IPS-NIHi7 (cell line): ENCODE data around the gene SPTBN1.
"Not testable (repeated sequence)": the region's sequence is repeated elsewhere in the genome, so short reads cannot be mapped to it uniquely, and the experiment has no call there.

Source experiments
- DNase-seq: peaks from one replicate; pipeline ENCODE4 v3.0.0; 2012; ENCODE audit warnings: mixed read lengths; ENCODE audit errors: extremely low spot score

SPTBN1 gene

DNA sequence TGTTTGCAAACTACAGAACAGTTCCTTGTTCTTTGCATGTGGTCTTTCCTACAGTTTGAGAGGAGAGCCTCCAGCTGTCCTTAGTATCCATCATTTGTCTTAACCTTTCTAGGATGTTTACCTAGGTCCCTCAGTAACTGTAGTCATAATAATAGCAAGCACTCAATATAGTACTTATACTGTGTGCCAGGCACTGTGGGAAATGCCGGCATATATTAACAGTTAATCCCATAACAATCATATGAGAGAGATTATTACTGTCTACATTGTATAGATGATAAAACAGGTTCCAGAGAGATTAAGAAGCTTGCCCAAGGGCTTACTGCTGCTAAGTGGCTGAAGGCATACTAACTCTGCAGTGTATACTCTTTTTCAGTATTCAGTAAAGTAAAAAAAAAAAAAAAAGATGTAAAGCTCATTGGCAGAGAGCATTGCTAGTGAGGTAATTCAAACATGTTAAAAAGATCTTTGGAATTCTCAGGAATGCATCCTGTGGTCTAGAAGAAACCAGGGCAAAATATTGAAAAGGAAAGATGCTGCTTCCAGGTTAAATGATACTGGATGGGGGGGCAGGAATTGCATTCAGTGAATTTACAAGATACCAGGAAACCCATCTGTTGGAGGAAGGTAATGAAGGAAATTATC is 72.3 kb downstream of the SPTBN1 start:
- DNase-seq: no peak

GRCh38 chr2:54529518-54529917 is 73.4 kb downstream of the SPTBN1 start:
- DNase-seq: not testable (repeated sequence)

GRCh38 chr2:54529935-54530334 is 73.8 kb downstream of the SPTBN1 start:
- no peak for DNase-seq

GRCh38 chr2:54531558-54531957 is 75.4 kb downstream of the SPTBN1 start:
- no peak for DNase-seq

- DNase-seq: no peak
Observed at GRCh38 chr2:54534221-54534620, 78.1 kb downstream of the SPTBN1 start.

- DNase-seq: no peak
Observed at GRCh38 chr2:54534625-54535024, 78.5 kb downstream of the SPTBN1 start.

DNA sequence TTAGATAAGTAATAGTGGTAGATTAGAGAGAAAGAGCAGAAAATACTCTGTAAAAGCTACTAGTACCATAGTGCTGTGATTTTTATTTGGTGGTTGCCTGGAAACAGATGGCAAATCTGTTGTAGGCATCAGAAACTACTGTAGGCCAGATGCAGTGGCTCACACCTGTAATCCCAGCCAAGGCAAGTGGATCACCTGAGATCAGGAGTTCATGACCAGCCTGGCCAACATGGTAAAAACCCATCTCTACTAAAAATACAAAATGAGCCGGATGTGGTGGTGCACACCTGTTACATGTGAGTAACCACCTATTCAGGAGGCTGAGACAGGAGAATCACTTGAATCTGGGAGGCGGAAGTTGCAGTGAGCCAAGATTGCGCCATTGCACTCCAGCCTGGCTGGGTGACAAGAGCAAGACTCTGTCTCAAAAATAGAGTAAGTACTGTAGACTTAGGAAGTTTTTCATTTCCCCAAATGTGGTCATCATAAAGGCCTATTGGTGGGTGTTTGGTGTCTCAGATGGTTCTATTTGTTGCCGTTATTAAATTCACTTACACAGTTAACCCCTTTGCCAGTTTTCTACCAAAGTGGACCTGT is 79.6 kb downstream of the SPTBN1 start:
- no peak for DNase-seq

- no peak for DNase-seq
Observed at GRCh38 chr2:54536720-54537119, 80.6 kb downstream of the SPTBN1 start.

GRCh38 chr2:54538537-54538936 is 82.4 kb downstream of the SPTBN1 start:
- DNase-seq: no peak

DNA sequence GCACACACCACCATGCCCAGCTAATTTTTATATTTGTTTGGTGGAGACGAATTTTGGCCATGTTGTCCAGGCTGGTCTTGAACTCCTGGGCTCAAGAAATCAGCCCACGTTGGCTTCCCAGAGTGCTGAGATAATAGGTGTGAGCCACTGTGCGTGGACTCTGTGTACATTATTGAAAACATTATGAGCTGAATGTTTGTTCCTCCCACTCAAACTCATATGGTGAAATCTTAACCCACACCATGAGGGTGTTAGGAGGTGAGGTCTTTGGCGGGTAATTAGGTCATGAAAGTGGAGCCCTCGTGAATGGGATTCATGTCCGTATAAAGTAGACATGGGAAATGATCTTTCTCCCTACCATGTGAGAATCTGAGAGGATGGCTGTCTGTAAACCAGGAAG is 83.6 kb downstream of the SPTBN1 start:
- DNase-seq: no peak

DNA sequence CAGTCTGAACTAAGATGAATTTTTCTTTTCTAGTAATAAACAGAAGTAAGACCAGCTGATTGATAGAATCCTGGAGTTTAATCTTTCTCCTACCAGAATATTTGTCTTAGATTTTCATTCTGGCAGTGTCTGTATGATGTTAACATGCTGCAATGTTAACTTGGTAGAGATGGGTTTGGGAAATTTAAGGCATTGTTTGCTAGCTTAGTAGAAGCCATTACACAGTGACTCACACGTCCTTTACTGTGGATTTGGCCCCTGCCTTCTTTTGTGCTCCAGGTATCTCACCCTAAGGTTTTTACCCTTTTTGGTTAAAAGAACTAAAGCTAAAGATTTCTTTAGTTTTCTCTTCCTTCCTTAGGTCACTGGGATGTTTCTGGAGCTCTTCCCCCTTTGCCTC is 84.1 kb downstream of the SPTBN1 start:
- no peak for DNase-seq

DNA sequence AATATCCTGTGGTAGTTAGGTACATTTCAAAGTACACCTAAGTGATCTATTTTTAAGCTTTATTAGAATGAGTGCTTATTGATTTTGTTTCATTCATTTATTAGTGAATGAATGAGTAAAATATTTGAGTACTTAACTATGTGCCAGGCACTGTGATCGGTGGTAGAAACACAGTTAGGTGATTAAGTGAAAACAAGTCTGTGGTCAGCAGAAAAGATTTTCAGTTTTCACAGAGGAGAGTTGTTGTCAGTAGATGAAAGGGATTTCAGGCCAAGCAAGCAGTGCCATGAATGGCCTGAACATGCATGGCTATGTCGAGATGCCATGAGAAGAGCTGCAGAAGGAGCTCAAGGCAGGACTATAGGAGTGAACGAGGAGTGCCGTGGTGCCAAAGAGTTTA is 85.9 kb downstream of the SPTBN1 start:
- no peak for DNase-seq

DNA sequence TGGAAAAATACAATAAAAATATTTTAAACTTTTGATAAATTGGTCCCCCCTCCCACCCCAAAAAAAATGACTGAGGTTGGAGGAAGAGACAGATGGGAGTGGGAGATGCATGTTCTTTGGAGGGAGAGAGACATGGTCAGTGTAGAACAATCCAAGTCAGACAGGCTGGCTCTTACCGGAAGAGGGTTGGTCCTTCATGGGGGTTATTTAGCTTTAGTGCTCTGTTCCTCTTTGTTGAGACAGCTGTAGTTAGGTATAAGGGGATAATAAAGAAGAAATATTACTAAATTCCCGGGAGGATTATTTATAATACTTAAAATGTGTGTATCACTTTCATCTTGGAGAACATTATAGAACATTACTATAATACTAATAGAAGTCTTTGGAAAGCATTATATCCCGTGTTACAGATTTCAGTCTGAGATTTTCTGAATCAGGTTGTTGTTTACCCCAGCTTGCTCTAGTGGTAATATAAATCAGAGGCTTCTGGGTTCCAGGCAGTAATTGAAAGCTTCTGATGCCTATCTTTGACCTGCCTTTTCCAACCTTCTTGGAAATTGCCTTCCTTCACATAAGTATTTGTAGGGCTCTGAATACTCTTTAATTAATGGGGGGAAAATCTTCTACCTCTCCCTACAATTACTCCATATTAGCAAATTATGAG is 87.7 kb downstream of the SPTBN1 start:
- no peak for DNase-seq

DNA sequence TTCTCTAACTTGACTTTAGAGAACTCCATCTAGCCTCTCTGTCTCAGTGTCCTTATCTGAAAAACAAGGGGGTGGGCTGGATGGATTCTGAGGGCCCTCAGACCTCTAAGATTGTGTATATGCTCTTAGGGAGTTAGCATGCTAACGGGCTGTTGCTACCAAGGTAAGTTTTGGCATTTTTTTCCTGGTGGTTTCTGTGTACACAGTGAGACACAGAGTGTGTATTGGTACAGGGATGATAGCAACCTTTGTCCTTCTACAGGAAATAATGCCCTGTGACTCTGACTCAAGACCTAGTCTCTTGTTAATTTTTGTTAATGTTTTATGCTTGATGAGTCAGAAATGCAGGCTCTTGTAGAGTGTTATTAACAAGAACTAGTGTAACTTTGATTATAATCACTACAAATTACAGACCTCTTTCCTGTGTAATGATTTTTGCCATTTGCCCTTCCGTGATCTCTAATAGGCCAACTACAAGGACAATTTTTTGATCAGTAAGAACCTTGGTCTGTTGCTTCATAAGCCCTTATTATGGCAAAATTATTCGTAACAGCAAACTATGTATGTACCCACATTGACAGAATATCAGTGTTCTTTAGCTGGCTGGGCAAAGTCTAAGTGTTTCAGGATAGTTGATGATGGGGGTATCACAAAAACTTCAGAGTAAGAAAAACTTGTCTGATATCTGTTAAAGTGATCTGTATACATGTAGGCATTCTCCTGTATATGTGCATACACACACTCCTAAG is 89.7 kb downstream of the SPTBN1 start:
- no peak for DNase-seq

DNA sequence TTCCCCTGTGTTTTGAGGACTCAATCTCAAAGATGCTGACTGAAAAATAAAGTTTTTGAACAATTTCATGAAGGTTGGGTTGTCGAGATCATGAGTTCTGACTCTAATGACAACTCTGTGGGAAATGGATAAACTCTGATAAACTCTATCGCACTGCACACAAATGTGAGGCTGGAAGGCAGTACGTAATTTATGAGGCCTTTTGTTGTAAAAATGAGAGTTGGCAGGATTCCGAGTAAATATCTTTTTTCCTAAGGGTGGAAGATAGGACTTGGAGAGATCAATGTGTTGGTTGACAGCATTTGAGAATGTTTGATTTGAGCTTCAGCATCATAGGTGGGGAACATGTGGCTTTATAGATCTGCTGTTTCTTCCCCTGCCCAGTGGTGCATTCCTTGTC is 90.4 kb downstream of the SPTBN1 start:
- DNase-seq: no peak

GRCh38 chr2:54546923-54547720 is 91.0 kb downstream of the SPTBN1 start:
- DNase-seq: no peak

DNA sequence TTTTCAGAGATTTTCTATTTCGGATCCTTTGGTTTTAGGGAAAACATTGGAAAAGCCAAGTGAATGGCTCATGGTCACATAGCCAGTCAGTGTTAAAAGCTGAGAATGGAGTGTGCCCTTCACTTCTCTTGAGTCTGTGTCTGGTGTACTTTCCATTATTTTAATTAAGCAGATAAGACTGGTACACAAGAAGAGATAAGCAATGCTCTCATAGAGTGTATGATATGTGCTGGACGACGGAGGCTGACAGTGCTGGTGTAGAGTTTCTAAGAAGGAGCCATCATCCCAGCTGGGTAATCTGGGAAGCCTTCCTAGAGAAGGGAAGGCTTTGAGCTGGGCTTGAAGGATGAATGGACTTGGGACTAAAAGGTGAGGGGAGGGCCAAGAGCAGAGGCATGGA is 93.3 kb downstream of the SPTBN1 start:
- no peak for DNase-seq

DNA sequence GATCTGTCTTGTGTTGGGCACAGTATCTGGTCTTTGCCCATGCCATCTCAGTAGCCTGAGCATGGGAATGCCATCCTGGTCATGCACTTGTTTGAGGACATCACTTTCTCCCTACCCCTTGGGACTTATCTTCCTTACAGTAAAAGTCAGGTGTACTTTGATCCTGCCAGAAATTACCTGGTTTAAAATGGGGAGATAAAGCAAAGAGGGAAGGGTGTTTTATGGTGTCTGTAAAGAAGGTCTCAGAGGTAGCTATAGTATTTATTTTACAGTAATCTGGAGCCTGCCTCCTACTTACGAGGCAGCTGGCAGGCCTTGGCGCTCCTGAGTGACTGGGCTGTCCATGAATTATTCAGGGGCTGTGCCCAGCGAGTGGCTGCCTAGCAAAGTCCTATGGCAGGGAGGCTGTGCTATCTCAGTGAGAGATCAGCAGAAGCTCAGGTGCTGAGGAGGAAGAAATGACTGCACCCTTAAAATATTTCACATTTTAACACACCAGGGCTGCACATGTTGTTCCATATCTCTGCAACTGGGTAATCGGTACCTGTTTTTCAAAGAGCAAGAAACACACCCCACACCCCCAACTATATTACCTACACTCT is 93.9 kb downstream of the SPTBN1 start:
- no peak for DNase-seq

DNA sequence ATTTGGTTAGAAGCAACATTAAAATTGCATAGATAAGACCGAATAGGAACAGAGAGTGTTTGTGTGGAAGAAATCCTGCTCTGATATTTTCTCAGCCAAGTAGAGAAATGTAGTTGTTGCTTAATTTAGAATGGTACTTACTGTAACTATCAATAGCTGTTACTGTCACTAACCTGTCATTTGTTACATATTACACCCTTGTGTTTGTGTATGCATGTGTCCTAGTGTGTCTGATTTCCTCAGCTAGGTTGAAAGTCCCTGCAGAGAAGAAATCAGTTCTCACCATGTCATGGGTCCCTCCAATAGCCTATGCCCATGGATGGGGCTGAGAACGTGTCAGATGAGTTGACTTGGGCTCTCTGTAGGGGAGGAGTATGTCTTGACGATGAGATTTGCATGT is 94.4 kb downstream of the SPTBN1 start:
- no peak for DNase-seq

GRCh38 chr2:54551123-54551756 is 95.1 kb downstream of the SPTBN1 start:
- DNase-seq: no peak

DNA sequence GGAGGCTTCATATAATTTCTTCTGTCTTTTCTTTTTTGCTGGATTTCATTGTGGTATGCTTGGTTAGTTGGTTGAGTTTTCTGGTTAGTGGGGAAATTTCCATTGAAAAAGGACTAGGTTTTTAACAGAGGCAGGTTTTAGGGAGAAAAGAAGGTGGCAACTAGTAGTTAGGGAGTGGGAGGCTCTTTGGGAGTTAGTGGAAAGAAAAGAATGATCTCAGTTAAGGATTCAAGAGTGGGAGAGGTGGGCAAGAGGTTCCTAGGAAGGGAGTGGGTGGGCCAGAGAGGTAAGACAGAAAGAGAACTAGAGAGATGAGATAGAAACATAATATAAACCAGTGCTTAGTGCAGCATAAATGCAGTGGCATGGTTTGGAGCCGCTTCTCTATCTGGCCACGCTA is 96.9 kb downstream of the SPTBN1 start:
- no peak for DNase-seq
